SJSA1 (cell line): Measurements from ENCODE around the gene GCC1. TPM values are rescaled to one million over a fixed set of nuclear protein-coding genes. Genes with fewer than 3 reads are reported as not detected.
A peak's percentile ranks its signal among the peaks of the same experiment; 100 is the strongest.

Experiments used
- DNase-seq, 2 experiments: peaks; one replicate each; pipeline ENCODE4 v3.0.0-alpha.2; 2015 to 2020; ENCODE audit warnings: low spot score in 2 of 2, low read depth in 1 of 2
- H3K27ac ChIP-seq: fragments of 250-450 bp; sonication (Bioruptor Pico); 2 replicates; pipeline ENCODE4 v1.5.1; 2020; ENCODE audit warnings: mild to moderate bottlenecking, moderate library complexity
- H3K27me3 ChIP-seq: fragments of 250-450 bp; sonication (Bioruptor Pico); replicated peaks from 2 replicates; pipeline ENCODE4 v1.5.1; 2020; ENCODE audit warnings: mild to moderate bottlenecking, moderate library complexity
- H3K36me3 ChIP-seq: fragments of 250-450 bp; sonication (Bioruptor Pico); 2 replicates; pipeline ENCODE4 v1.5.1; 2020; ENCODE audit warnings: mild to moderate bottlenecking
- H3K4me1 ChIP-seq: fragments of 250-450 bp; sonication (Bioruptor Pico); replicated peaks from 2 replicates; pipeline ENCODE4 v1.6.1; 2021; ENCODE audit warnings: mild to moderate bottlenecking
- H3K4me3 ChIP-seq: fragments of 250-450 bp; sonication (Bioruptor Pico); 2 replicates; pipeline ENCODE4 v1.5.1; 2020; ENCODE audit warnings: mild to moderate bottlenecking
- H3K9me3 ChIP-seq: fragments of 250-450 bp; sonication (Bioruptor Pico); replicated peaks from 2 replicates; pipeline ENCODE4 v1.5.1; 2020; ENCODE audit warnings: mild to moderate bottlenecking
- total RNA-seq: library from RNA; depleted of rRNA; stranded (reverse); fragments of >200 nt; shearing (Covaris generic); gene quantifications from 2 replicates; pipeline ENCODE4 v1.2.3, GENCODE V29; 2014; rRNA removed

GCC1 gene, protein sequence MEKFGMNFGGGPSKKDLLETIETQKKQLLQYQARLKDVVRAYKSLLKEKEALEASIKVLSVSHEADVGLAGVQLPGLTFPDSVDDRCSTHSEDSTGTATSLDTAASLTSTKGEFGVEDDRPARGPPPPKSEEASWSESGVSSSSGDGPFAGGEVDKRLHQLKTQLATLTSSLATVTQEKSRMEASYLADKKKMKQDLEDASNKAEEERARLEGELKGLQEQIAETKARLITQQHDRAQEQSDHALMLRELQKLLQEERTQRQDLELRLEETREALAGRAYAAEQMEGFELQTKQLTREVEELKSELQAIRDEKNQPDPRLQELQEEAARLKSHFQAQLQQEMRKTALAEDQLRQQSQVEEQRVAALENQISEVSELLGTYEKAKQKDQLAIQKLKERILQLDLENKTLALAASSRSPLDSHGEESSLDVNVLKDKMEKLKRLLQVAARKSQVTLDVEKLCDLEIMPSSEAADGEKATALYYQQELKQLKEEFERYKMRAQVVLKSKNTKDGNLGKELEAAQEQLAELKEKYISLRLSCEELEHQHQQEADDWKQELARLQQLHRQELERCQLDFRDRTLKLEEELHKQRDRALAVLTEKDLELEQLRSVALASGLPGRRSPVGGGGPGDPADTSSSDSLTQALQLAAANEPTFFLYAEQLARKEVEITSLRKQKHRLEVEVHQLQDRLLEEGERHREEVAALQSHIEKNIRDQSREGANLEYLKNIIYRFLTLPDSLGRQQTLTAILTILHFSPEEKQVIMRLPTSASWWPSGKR
- 10.6 and 12.2 TPM in 2 replicates for total RNA-seq

DNA sequence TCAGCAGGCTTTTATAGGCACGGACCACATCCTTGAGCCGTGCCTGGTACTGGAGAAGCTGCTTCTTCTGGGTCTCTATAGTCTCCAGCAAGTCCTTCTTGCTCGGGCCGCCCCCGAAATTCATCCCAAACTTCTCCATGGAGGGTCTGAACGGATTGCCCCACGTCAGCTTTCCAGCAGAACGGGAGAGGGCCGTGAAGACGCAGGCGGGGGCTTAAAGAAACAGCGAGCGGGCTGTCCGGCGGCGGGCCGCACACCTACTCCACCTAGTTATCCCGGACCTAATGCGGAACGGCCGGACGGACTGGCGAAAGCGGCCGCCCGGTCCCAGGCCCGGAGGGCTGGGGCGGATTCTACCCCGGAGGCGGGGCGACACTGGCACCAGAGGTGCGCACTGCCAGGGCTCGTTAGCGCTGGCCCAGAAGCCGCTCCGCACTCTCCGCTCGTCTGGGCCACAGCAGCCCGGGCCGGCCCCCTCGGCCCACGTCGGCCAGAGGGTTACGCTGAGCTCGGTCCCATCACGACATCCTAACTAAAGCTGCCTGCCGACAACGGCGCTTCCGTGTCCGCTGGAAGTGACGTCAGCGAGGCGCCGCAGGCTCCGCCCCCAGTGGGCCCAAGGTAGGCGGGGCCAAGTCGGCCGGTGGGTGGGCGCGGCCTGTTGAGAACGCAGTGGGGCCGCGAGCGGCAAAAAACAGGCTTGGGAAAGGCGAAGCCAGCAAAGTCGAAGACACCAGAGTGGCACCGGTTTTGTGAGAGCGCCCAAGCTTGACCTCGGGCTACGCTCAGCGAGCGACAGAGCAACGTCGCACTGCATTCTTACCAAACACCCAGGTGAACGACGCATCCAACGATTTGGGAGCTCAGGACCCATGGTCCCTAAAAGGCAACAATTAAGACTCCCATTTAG lies at the start of gene GCC1:
TSS of gene GCC1 (minus strand) at position 553 of the 910 bp plus-strand sequence. CDS start at position 139, 414 bp downstream.
- Histone ChIP-seq H3K9me3 (0 out of 2 replicates have a peak, but pooled peaks cover 3% of the 10 kb centered on the region), H3K4me3 (peak within 1 kb of the TSS; percentile 88), H3K27ac (peak within 1 kb of the TSS; percentile 65), H3K4me1 (peaks cover 31% of the 10 kb centered on the region), H3K27me3 (no peaks in the 10 kb centered on the region), H3K36me3 (peaks cover 55% of the 10 kb centered on the region)
- peak; percentile 81 to 89 for DNase-seq

DNA sequence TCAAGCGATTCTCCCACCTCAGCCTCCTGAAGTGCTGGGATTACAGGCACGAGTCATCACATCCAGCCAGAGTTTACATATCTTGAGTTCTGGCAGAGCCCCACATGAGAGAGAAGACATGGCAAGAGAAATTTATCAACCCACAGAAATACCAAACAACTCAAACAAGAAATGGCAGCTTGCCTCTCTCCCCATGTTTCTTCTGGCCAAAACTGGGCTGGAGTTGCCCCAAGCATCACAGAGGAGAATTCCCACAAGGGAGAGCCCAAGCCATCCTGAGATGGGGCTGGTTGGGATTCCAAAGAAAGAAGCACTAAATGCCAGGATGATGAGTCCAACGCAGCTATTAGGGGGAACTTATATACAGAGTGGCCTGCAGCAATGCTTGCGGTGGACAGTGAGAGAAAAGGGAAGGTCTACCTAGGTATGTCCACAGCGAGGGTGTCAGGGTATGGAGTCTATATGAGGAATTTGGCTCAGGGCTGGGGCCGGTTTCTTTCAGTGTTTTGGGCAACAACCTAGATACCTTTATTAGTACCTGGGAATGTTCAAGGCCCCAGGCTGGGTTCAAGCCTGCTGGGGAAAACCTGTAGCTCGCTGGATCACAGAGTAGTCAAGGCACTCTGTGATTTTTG lies 47.0 kb upstream of the GCC1 start:
- DNase-seq = peak in 1 of 2 experiments; percentile 36
- Histone ChIP-seq H3K27me3 (no peaks in the 10 kb centered on the region), H3K4me1 (peaks cover 25% of the 10 kb centered on the region), H3K36me3 (no peaks in the 10 kb centered on the region), H3K4me3 (no peak overlapping the region), H3K9me3 (no peaks in the 10 kb centered on the region), H3K27ac (no peak overlapping the region)

DNA sequence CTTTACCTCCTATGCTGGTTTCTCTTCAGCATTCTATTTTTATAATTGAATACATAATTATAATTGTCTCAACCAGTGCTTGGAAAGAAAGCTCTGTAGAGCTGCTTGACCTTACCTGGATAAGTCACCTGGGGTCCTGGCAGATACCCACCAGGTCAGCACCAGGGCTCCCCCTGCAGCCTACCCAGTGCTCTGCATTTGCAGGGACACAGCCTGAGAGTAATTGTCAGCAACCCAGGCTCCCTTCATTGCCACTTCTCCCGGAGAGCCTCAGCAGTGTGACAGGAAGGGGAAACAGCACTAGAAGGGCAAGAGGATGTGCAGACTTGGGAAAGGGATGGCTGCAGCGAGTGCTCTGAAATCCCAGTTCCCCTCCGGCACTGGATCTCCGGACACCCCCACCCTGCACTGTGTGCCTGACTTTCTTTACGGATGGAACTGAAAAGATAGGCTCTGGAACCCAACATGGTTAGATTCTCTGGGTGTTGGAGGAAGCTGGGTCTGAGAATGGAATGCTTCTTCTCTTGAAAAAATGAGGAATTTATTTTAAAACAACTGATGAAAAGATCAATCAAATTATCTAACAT lies 44.0 kb upstream of the GCC1 start:
- peaks cover 5% of the 10 kb centered on the region for H3K27me3 ChIP-seq
- H3K36me3 ChIP-seq = no peaks in the 10 kb centered on the region
- no peak for DNase-seq

DNA sequence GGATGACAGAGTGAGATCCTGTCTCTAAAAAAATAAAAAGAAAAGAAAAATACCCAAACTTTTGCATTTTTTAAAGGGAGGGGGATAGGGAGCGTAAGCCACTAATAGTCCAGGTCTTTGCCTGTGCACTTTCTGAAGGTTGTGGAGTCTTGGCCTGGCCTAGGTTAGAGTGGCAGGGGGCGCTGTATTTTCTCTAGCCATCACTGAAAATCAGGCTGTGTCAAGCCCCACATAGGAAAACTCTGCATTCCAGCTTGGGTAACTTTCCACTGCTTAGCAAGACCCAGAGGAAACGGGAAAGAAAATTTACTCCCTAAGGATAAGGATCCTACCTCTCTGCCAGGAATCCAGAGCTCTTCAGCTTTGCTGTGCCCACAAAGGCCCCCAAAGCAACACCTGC lies 43.0 kb upstream of the GCC1 start:
- H3K36me3 ChIP-seq = no peaks in the 10 kb centered on the region
- H3K27ac ChIP-seq = no peak overlapping the region
- H3K9me3 ChIP-seq = no peaks in the 10 kb centered on the region
- H3K4me1 ChIP-seq = peaks cover 10% of the 10 kb centered on the region
- H3K4me3 ChIP-seq = no peak overlapping the region
- H3K27me3 ChIP-seq = peaks cover 8% of the 10 kb centered on the region
- DNase-seq = no peak

More for the DNA sequence above, 44.0 kb upstream of the GCC1 start:
- H3K9me3 ChIP-seq = no peaks in the 10 kb centered on the region
- H3K4me1 ChIP-seq = peaks cover 12% of the 10 kb centered on the region
- H3K4me3 ChIP-seq = no peak overlapping the region
- H3K27ac ChIP-seq = no peak overlapping the region

DNA sequence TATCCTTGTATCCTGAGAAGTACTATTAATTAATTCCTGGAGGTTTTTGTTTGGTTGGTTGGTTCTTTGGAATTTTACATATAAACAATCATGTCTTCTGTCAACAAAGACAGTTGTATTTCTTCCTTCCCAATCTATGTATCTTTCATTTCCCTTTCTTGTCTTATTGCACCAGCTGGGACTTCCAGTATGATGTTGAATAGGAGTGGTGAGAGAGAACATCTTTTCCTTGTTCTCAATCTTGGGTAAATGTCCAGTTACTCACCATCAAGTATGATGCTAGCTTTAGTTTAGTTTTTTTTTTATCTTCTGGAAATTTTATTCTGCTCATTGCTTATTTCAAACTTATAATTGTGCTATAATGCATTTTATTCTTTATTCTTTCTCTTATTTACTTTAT lies 39.9 kb upstream of the GCC1 start:
- peaks cover 29% of the 10 kb centered on the region for H3K27me3 ChIP-seq
- no peaks in the 10 kb centered on the region for H3K4me1 ChIP-seq
- no peak overlapping the region for H3K4me3 ChIP-seq
- no peaks in the 10 kb centered on the region for H3K9me3 ChIP-seq
- DNase-seq = no peak
- H3K27ac ChIP-seq = no peak overlapping the region
- no peaks in the 10 kb centered on the region for H3K36me3 ChIP-seq

DNA sequence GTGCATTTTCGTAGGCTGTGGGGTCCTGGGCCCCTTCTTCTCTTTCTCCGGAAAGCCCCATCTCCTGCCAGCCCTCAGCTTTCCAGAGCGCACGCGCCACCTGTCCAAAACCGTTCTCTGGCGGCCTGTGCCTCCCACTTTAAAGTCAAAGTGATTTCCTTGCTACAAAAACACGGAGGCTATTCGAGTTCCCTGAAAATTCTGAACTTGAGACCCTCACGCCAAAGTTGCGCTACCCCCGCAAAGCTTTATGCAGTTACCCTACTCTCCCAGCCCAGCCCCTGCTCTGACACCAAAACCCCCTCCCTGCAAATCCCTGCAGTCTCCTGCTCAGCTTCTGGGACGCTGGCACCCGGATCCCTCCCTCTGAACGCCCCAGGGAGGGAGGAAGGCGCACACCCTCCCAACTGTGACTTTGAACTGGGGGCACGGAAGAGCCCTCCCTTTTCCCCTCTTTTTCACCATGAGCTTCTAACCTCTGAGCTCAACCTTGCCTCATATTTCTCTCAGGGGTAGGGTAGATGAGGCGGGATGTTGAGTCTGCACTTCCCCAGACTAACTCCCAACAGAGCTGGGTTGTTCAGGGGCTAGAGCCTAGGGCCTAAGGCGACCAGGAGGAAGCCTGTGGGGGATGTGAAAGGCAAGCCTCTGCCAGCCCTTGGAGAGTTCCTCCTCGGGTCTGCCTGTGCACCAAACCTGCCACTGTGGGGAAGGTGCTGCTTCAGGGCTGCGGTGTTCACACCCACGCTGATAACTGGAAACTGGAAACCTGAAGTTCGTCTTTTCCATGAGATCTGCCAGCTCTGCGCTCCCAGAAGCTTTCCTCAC lies 35.2 kb upstream of the GCC1 start:
- Histone ChIP-seq H3K9me3 (no peaks in the 10 kb centered on the region), H3K4me3 (no peak overlapping the region), H3K27me3 (peaks cover 70% of the 10 kb centered on the region), H3K36me3 (no peaks in the 10 kb centered on the region), H3K27ac (no peak overlapping the region), H3K4me1 (no peaks in the 10 kb centered on the region)
- no peak for DNase-seq

DNA sequence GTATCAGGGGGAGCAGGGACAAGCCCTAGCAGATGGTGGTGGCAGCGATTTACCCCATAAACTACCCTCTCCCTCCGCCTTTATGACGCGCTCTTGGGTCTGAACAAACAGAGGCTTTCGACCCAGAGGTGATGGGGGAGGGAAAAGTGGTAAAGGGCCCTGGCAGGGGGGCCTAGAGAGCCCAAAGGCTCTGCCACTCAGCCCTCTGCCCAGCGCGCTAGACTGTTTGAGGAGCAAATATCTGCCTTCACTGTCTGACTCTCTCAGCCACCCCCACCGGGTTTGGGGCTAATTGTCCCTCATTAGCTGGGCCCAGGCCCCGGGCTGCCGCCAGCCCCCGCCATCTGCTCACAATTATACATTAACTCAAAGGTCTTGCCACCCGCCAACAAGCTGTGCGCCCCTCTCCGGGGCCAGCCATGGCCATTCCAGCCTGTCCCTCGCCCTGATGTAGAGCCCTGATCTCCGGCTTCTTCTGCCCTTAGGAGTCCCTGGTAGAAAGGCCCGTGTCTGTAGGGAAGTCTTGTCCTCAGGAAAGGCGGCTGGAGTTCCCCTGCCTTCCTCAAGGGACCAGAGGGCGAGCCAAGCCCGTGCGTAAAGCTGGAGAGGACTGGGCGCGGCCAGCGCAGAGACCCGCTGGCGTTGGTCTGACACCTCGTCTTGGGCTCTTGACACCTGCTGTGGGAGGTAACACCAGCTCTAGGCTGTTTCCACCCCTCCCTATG lies 34.4 kb upstream of the GCC1 start:
- no peak for DNase-seq
- no peaks in the 10 kb centered on the region for H3K9me3 ChIP-seq
- H3K36me3 ChIP-seq = no peaks in the 10 kb centered on the region
- no peak overlapping the region for H3K4me3 ChIP-seq
- H3K27me3 ChIP-seq = peaks cover 78% of the 10 kb centered on the region
- no peak overlapping the region for H3K27ac ChIP-seq
- no peaks in the 10 kb centered on the region for H3K4me1 ChIP-seq

DNA sequence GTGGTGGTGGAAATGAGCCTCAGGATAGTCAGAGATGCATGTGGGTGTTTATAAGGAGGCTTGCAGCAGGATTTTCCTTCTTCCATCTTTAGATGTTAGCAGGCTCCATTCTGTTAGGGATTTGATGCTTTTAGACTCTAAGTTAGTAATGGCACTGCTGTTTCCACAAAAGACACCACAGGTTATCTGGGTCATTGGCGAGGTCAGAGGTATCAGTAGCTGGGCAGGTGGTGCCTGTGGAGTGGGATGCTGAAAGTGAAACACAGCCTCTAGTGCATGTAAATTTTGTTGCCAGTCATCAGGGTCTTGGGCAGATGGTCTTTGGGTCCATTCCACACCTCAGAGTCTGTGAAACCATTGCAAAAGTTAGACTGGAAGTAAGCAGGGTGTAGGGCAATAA lies 33.4 kb upstream of the GCC1 start:
- Histone ChIP-seq H3K27me3 (peaks cover 71% of the 10 kb centered on the region), H3K27ac (no peak overlapping the region), H3K4me1 (no peaks in the 10 kb centered on the region), H3K4me3 (no peak overlapping the region), H3K36me3 (no peaks in the 10 kb centered on the region), H3K9me3 (no peaks in the 10 kb centered on the region)
- DNase-seq = no peak

DNA sequence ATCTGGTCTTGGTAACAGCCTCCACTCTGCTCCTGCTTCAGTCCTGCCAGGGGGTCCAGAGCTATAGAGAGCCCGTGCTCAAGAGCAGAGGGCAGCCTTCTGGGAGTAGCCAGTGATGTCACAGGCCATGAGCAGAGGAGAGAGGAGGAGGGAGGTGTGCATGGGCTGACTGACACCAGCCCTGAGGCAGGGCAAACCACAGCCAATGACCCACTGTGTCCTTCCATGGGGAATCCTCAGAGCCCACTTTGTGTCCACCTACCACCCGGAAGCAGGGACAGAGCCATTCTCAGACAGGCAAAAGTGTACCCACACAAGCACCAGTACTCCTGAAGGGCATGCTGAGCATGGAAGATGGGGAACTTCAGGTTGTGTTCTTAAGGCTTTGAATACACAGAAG lies 32.6 kb upstream of the GCC1 start, which contains the start of gene PAX4:
TSS of gene PAX4 (minus strand) at position 101 of the 400 bp plus-strand sequence. CDS start 2,214 bp downstream, outside the sequence.
- no peaks in the 10 kb centered on the region for H3K9me3 ChIP-seq
- H3K36me3 ChIP-seq = no peaks in the 10 kb centered on the region
- H3K27me3 ChIP-seq = peaks cover 71% of the 10 kb centered on the region
- no peak within 1 kb of the TSS for H3K27ac ChIP-seq
- no peak within 1 kb of the TSS for H3K4me3 ChIP-seq
- no peak for DNase-seq
- no peaks in the 10 kb centered on the region for H3K4me1 ChIP-seq

DNA sequence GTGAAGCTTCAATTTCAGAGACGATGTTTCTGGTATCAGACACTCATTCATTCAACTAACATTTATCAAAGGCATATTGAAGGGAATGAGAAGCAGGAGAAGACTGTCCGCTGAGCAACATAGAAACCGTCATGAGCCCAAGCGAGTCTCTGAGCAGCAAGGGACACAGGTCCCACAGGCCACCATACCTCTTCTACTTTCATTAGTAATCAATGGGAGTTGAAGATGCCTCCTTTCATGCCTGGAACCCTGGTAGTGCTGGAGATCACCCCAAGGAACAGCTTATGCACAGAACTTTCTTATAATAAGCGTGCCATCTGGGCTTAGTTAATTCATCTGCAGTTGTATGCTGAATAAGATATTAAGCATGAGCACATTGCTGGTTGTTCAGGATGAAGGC lies 31.3 kb upstream of the GCC1 start:
- Histone ChIP-seq H3K9me3 (no peaks in the 10 kb centered on the region), H3K4me1 (no peaks in the 10 kb centered on the region), H3K27ac (no peak overlapping the region), H3K36me3 (no peaks in the 10 kb centered on the region), H3K4me3 (no peak overlapping the region), H3K27me3 (peaks cover 61% of the 10 kb centered on the region)
- DNase-seq = no peak

DNA sequence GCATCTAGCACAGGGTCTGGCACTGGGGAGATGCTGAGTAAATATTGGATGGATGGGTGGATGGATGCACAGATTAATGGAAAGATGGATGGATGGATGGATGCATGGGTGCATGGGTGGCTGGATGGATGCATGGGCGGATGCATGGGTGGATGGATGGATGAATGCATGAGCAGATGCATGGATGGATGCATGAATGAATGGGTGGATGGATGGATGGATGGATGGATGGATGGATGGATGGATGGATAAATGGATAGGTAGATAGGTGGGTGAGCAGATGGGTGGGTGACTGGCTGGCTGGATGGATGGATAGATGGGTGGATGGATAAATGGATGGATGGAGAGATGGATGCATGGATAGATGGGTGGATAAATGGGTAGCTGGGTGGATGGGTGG lies 26.9 kb upstream of the GCC1 start:
- Histone ChIP-seq H3K27ac (no peak overlapping the region), H3K4me1 (no peaks in the 10 kb centered on the region), H3K36me3 (no peaks in the 10 kb centered on the region), H3K9me3 (no peaks in the 10 kb centered on the region), H3K4me3 (no peak overlapping the region), H3K27me3 (peaks cover 22% of the 10 kb centered on the region)
- no peak for DNase-seq
